BLaER1 (cell line): Measurements from ENCODE around the gene PNRC2.
"Not testable (repeated sequence)": the region's sequence is repeated elsewhere in the genome, so short reads cannot be mapped to it uniquely, and the experiment has no call there.

Experiments
- H3K27ac ChIP-seq: shearing (Covaris generic); formaldehyde crosslinking; 2 replicates; pipeline ENCODE4 v1.8.1; 2022
- H3K27me3 ChIP-seq: shearing (Covaris generic); formaldehyde crosslinking; 2 replicates; pipeline ENCODE4 v1.8.1; 2022
- H3K36me3 ChIP-seq: shearing (Covaris generic); formaldehyde crosslinking; 2 replicates; pipeline ENCODE4 v1.8.1; 2022
- H3K4me1 ChIP-seq: shearing (Covaris generic); formaldehyde crosslinking; 2 replicates; pipeline ENCODE4 v1.8.1; 2022
- H3K4me2 ChIP-seq: shearing (Covaris generic); formaldehyde crosslinking; 2 replicates; pipeline ENCODE4 v1.8.1; 2022
- H3K4me3 ChIP-seq: shearing (Covaris generic); formaldehyde crosslinking; 2 replicates; pipeline ENCODE4 v1.8.1; 2022
- H3K9ac ChIP-seq: shearing (Covaris generic); formaldehyde crosslinking; 2 replicates; pipeline ENCODE4 v1.8.1; 2022
- H3K9me3 ChIP-seq: shearing (Covaris generic); formaldehyde crosslinking; 2 replicates; pipeline ENCODE4 v1.8.1; 2022
- H4K20me1 ChIP-seq: shearing (Covaris generic); formaldehyde crosslinking; 2 replicates; pipeline ENCODE4 v1.8.1; 2022
- Cebpa-rat ChIP-seq: shearing (Covaris generic); IDR thresholded peaks from 2 replicates; pipeline ENCODE4 v1.8.1; 2022

PNRC2 gene

GRCh38 chr1:24004132-24004531, 44.5 kb downstream of the PNRC2 start:
- Histone ChIP-seq H3K9ac (no peak overlapping the region), H3K4me3 (no peak overlapping the region), H4K20me1 (no peaks in the 10 kb centered on the region), H3K27ac (no peak overlapping the region), H3K9me3 (peaks cover 7% of the 10 kb centered on the region; the same call in 1 of the 2 replicates), H3K27me3 (no peaks in the 10 kb centered on the region), H3K36me3 (no peaks in the 10 kb centered on the region), H3K4me2 (peak overlapping the region; percentile 80), H3K4me1 (peaks cover 33% of the 10 kb centered on the region)
- TF ChIP-seq Cebpa-rat = no peak

GRCh38 chr1:24005163-24005562, 45.5 kb downstream of the PNRC2 start:
- Histone ChIP-seq H3K9ac (no peak overlapping the region), H3K27me3 (no peaks in the 10 kb centered on the region), H3K4me3 (no peak overlapping the region), H3K4me1 (peaks cover 33% of the 10 kb centered on the region), H3K27ac (no peak overlapping the region), H4K20me1 (no peaks in the 10 kb centered on the region), H3K9me3 (peaks cover 7% of the 10 kb centered on the region; the same call in 1 of the 2 replicates), H3K36me3 (no peaks in the 10 kb centered on the region), H3K4me2 (no peak overlapping the region)
- no peak for TF ChIP-seq Cebpa-rat

GRCh38 chr1:24007079-24007478, 47.5 kb downstream of the PNRC2 start:
- Histone ChIP-seq H3K9me3 (peaks cover 7% of the 10 kb centered on the region; the same call in 1 of the 2 replicates), H3K4me2 (no peak overlapping the region), H3K36me3 (no peaks in the 10 kb centered on the region), H4K20me1 (0 out of 2 replicates have a peak, but pooled peaks cover 4% of the 10 kb centered on the region), H3K9ac (no peak overlapping the region), H3K27me3 (no peaks in the 10 kb centered on the region), H3K4me3 (no peak overlapping the region), H3K4me1 (peaks cover 50% of the 10 kb centered on the region), H3K27ac (no peak overlapping the region)
- TF ChIP-seq Cebpa-rat = no peak

GRCh38 chr1:24008574-24009184, 49.1 kb downstream of the PNRC2 start:
- not testable (repeated sequence) for H3K27ac ChIP-seq
- peaks cover 53% of the 10 kb centered on the region for H3K4me1 ChIP-seq

GRCh38 chr1:24009406-24009805, 49.8 kb downstream of the PNRC2 start:
- Histone ChIP-seq H3K27ac (no peak overlapping the region), H3K4me2 (no peak overlapping the region)

More at GRCh38 chr1:24008574-24009184, 49.1 kb downstream of the PNRC2 start:
- not testable (repeated sequence) for H3K27me3 ChIP-seq, H3K36me3 ChIP-seq, H4K20me1 ChIP-seq, H3K4me2 ChIP-seq, H3K4me3 ChIP-seq, H3K9me3 ChIP-seq, H3K9ac ChIP-seq

GRCh38 chr1:24010650-24011049, 51.0 kb downstream of the PNRC2 start:
- H3K9ac ChIP-seq = no peak overlapping the region
- TF ChIP-seq Cebpa-rat = no peak
- H3K4me1 ChIP-seq = peaks cover 41% of the 10 kb centered on the region
- H3K27me3 ChIP-seq = no peaks in the 10 kb centered on the region
- H3K4me3 ChIP-seq = no peak overlapping the region
- H3K4me2 ChIP-seq = peak overlapping the region; percentile 76; the same call in 1 of the 2 replicates
- H3K27ac ChIP-seq = no peak overlapping the region
- no peaks in the 10 kb centered on the region for H3K36me3 ChIP-seq
- peaks cover 7% of the 10 kb centered on the region; the same call in 1 of the 2 replicates for H3K9me3 ChIP-seq
- 0 out of 2 replicates have a peak, but pooled peaks cover 4% of the 10 kb centered on the region for H4K20me1 ChIP-seq

More at GRCh38 chr1:24009406-24009805, 49.8 kb downstream of the PNRC2 start:
- Histone ChIP-seq H4K20me1 (0 out of 2 replicates have a peak, but pooled peaks cover 4% of the 10 kb centered on the region), H3K9me3 (peaks cover 7% of the 10 kb centered on the region; the same call in 1 of the 2 replicates), H3K9ac (no peak overlapping the region), H3K4me3 (no peak overlapping the region), H3K27me3 (no peaks in the 10 kb centered on the region), H3K4me1 (peaks cover 47% of the 10 kb centered on the region), H3K36me3 (no peaks in the 10 kb centered on the region)
- no peak for TF ChIP-seq Cebpa-rat

- not testable (repeated sequence) for H3K9ac ChIP-seq, H3K4me3 ChIP-seq, H4K20me1 ChIP-seq, H3K9me3 ChIP-seq, H3K27ac ChIP-seq, H3K36me3 ChIP-seq, H3K27me3 ChIP-seq
- Histone ChIP-seq H3K4me2 (peak overlapping the region; percentile 76), H3K4me1 (peaks cover 41% of the 10 kb centered on the region)
These were observed 53.2 kb downstream of the PNRC2 start for GRCh38 chr1:24012878-24013277.
